SK-N-SH (cell line): ENCODE measurements around the gene AZIN2. TPM values are rescaled to one million over a fixed set of nuclear protein-coding genes. Genes with fewer than 3 reads are reported as not detected.

Experiments
- CTCF ChIA-PET: fragments of 300-600, 350-600 bp; formaldehyde crosslinking; extraction: SDS; loops from one replicate; lab custom pipeline; 2021; lab: Yijun Ruan, JAX
- POLR2A ChIA-PET: fragments of 350-600 bp; sonication (Branson Sonifier 250); formaldehyde crosslinking; extraction: SDS; loops from one replicate; lab custom pipeline; 2020; ENCODE audit warnings: antibody characterized with exemption, inconsistent platforms; lab: Yijun Ruan, JAX
- DNase-seq: peaks from one replicate; pipeline ENCODE4 v3.0.0; 2012
- H2AFZ ChIP-seq: fragments of 200-600 bp; sonication (generic); 2 replicates; pipeline ENCODE4 v1.8.1; 2016; ENCODE audit warnings: antibody characterized with exemption, mild to moderate bottlenecking, low read depth
- H3F3A ChIP-seq: fragments of 200-600 bp; sonication (generic); replicated peaks from 2 replicates; pipeline ENCODE3; 2016; ENCODE audit warnings: antibody characterized with exemption, mild to moderate bottlenecking; ENCODE audit not compliant: insufficient read depth
- H3K27ac ChIP-seq, 2 experiments: fragments of 200-500 bp in 1 of 2; fragments of 200-600 bp in 1 of 2; sonication (Bioruptor generic) in 1 of 2; sonication (generic), shearing (Covaris generic) in 1 of 2; 2 replicates each; pipeline versions ENCODE4 v1.5.1 to v1.6.1; 2014 to 2016; ENCODE audit warnings: low read depth in 2 of 2, inconsistent platforms in 1 of 2, low read length in 1 of 2, mild to moderate bottlenecking in 1 of 2, mixed read lengths in 1 of 2
- H3K27me3 ChIP-seq: fragments of 200-600 bp; sonication (generic), shearing (Covaris generic); 2 replicates; pipeline ENCODE4 v1.6.1; 2016; ENCODE audit warnings: mixed run types; ENCODE audit not compliant: insufficient read depth
- H3K36me3 ChIP-seq, 2 experiments: fragments of 200-500 bp in 1 of 2; fragments of 200-600 bp in 1 of 2; sonication (Bioruptor generic) in 1 of 2; sonication (generic) in 1 of 2; replicated peaks in 1 of 2; 2 replicates each; pipeline versions ENCODE3 to v1.5.1; 2014 to 2016; ENCODE audit warnings: low read length in 1 of 2, mild to moderate bottlenecking in 1 of 2; ENCODE audit not compliant: insufficient read depth in 2 of 2, control insufficient read depth in 1 of 2
- H3K4me1 ChIP-seq, 2 experiments: fragments of 200-500 bp in 1 of 2; fragments of 200-600 bp in 1 of 2; sonication (Bioruptor generic) in 1 of 2; sonication (generic), shearing (Covaris generic) in 1 of 2; 2 replicates each; pipeline versions ENCODE4 v1.5.1 to v1.6.1; 2014 to 2016; ENCODE audit warnings: low read depth in 1 of 2, low read length in 1 of 2, mixed run types in 1 of 2; ENCODE audit not compliant: insufficient read depth in 2 of 2, control insufficient read depth in 1 of 2
- H3K4me2 ChIP-seq: fragments of 200-600 bp; sonication (generic), shearing (Covaris generic); 2 replicates; pipeline ENCODE4 v1.6.1; 2017; ENCODE audit warnings: mixed run types
- H3K4me3 ChIP-seq, 2 experiments: fragments of 200-500 bp in 1 of 2; fragments of 200-600 bp in 1 of 2; sonication (Bioruptor generic) in 1 of 2; sonication (generic), shearing (Covaris generic) in 1 of 2; 2 replicates each; pipeline versions ENCODE4 v1.5.1 to v1.8.1; 2014 to 2016; ENCODE audit warnings: low read depth in 2 of 2, inconsistent platforms in 1 of 2, low read length in 1 of 2, mild to moderate bottlenecking in 1 of 2, mixed read lengths in 1 of 2, moderate library complexity in 1 of 2
- H3K79me2 ChIP-seq: fragments of 200-600 bp; sonication (generic); 2 replicates; pipeline ENCODE4 v1.8.1; 2017; ENCODE audit warnings: mild to moderate bottlenecking; ENCODE audit not compliant: insufficient read depth
- H3K9ac ChIP-seq: fragments of 200-600 bp; sonication (generic); 2 replicates; pipeline ENCODE4 v1.6.1; 2017; ENCODE audit warnings: mixed run types
- H3K9me2 ChIP-seq: fragments of 200-600 bp; sonication (generic); 2 replicates; pipeline ENCODE4 v1.6.1; 2017; ENCODE audit warnings: mixed run types
- H3K9me3 ChIP-seq: fragments of 200-600 bp; sonication (generic); 2 replicates; pipeline ENCODE4 v1.6.1; 2017; ENCODE audit warnings: mixed run types, mild to moderate bottlenecking, moderate library complexity
- H4K20me1 ChIP-seq: fragments of 200-600 bp; sonication (generic); 2 replicates; pipeline ENCODE4 v1.6.1; 2017; ENCODE audit warnings: mild to moderate bottlenecking, mixed run types; ENCODE audit not compliant: insufficient read depth
- CTCF ChIP-seq: fragments of 200-600 bp; sonication (generic); IDR thresholded peaks from 2 replicates; pipeline ENCODE4 v1.6.1; 2017; ENCODE audit warnings: antibody characterized with exemption, mild to moderate bottlenecking, moderate library complexity
- ELF1 ChIP-seq: IDR thresholded peaks from 2 replicates; pipeline ENCODE4 v1.4.0; 2012
- EP300 ChIP-seq, 2 experiments: IDR thresholded peaks; 2 replicates each; pipeline versions ENCODE4 v1.4.0 to v1.6.1; 2012; ENCODE audit warnings: borderline replicate concordance in 1 of 2, low read depth in 1 of 2, low read length in 1 of 2
- FOXJ3 ChIP-seq: sonication (generic); formaldehyde crosslinking; IDR thresholded peaks from 2 replicates; pipeline ENCODE4 v1.5.1; 2020; ENCODE audit warnings: mild to moderate bottlenecking, missing genetic modification reagents
- GABPA ChIP-seq: IDR thresholded peaks from 2 replicates; pipeline ENCODE4 v1.4.0; 2012; ENCODE audit warnings: low read depth, mild to moderate bottlenecking
- GATA2 ChIP-seq: sonication (generic); formaldehyde crosslinking; IDR thresholded peaks from 2 replicates; pipeline ENCODE4 v1.5.0; 2020; ENCODE audit warnings: mild to moderate bottlenecking, missing genetic modification reagents
- IRF3 ChIP-seq: fragments of 150-350 bp; IDR thresholded peaks from 2 replicates; pipeline ENCODE4 v1.6.1; 2016; ENCODE audit warnings: mild to moderate bottlenecking, low read depth, low read length
- MAX ChIP-seq: IDR thresholded peaks from 2 replicates; pipeline ENCODE4 v1.4.0; 2012; ENCODE audit warnings: low read depth
- MEF2A ChIP-seq: IDR thresholded peaks from 2 replicates; pipeline ENCODE4 v1.4.0; 2012; ENCODE audit warnings: low read depth, borderline replicate concordance
- NRF1 ChIP-seq: IDR thresholded peaks from 2 replicates; pipeline ENCODE4 v1.6.1; 2012; ENCODE audit warnings: low read depth, mild to moderate bottlenecking, low read length
- POLR2AphosphoS5 ChIP-seq: IDR thresholded peaks from 2 replicates; pipeline ENCODE4 v1.6.1; 2012; ENCODE audit warnings: low read depth, low read length
- RAD21 ChIP-seq: IDR thresholded peaks from 2 replicates; pipeline ENCODE4 v1.6.1; 2012; ENCODE audit warnings: mild to moderate bottlenecking, low read length
- RFX5 ChIP-seq: IDR thresholded peaks from 2 replicates; pipeline ENCODE4 v1.6.1; 2012; ENCODE audit warnings: mild to moderate bottlenecking, improper control_type of control experiment, low read length
- RXRA ChIP-seq: IDR thresholded peaks from 2 replicates; pipeline ENCODE4 v1.4.0; 2012; ENCODE audit warnings: low read depth, mild to moderate bottlenecking, borderline replicate concordance
- SIN3A ChIP-seq: IDR thresholded peaks from 2 replicates; pipeline ENCODE4 v1.6.1; 2012; ENCODE audit warnings: low read depth, mild to moderate bottlenecking, low read length, moderate library complexity, borderline replicate concordance
- TCF12 ChIP-seq: IDR thresholded peaks from 2 replicates; pipeline ENCODE4 v1.4.0; 2012
- TEAD4 ChIP-seq: IDR thresholded peaks from 2 replicates; pipeline ENCODE4 v1.4.0; 2012; ENCODE audit warnings: mild to moderate bottlenecking, borderline replicate concordance; ENCODE audit not compliant: insufficient read depth
- ZBTB33 ChIP-seq: IDR thresholded peaks from 2 replicates; pipeline ENCODE4 v1.4.0; 2012; ENCODE audit warnings: low read depth, borderline replicate concordance
- WGBS: methylation state at CpG from one replicate; pipeline ENCODE4 v1.1.6; 2017; ENCODE audit warnings: low lambda C conversion rate; 5-methylcytosine and 5-hydroxymethylcytosine counted together
- polyA plus RNA-seq, 3 experiments: library from polyadenylated mRNA; depleted of rRNA; stranded (reverse); fragments of >200 nt; gene quantifications; 2 replicates each; pipeline ENCODE4 v1.2.3, GENCODE V29; 2012

The AZIN2 gene
- polyA plus RNA-seq, 1 of the 3 experiments (the other 2 are of a cell fraction): 17.8 TPM

- TF ChIP-seq ZBTB33 (no peak), RXRA (no peak), IRF3 (no peak)
- TF ChIP-seq, all 33 proteins: peak for 0
Observed at GRCh38 chr1:33152685-33153432, 71.9 kb downstream of the AZIN2 start (continued).

GRCh38 chr1:33153650-33154049 is 72.7 kb downstream of the AZIN2 start:
- peaks cover 0 to 19% of the 10 kb centered on the region in 2 experiments; a peak in 1 of 4 replicates for H3K4me1 ChIP-seq
- peaks cover 4 to 10% of the 10 kb centered on the region in 2 experiments for H3K36me3 ChIP-seq
- no peaks in the 10 kb centered on the region for H3K9me3 ChIP-seq
- no peaks in the 10 kb centered on the region for H3K79me2 ChIP-seq
- no peak for TF ChIP-seq ELF1
- TF ChIP-seq RFX5: no peak
- no peak for TF ChIP-seq GATA2 (CRISPR knock-in tag)
- TF ChIP-seq MEF2A: no peak
- no peak for TF ChIP-seq POLR2AphosphoS5
- TF ChIP-seq, all 33 proteins: peak for 0
- Histone ChIP-seq H3K9ac (no peak overlapping the region), H3K27me3 (no peaks in the 10 kb centered on the region), H3K4me3 (no peak overlapping the region), H3K9me2 (no peaks in the 10 kb centered on the region), H2AFZ (no peak overlapping the region), H4K20me1 (no peaks in the 10 kb centered on the region), H3F3A (no peaks in the 10 kb centered on the region), H3K27ac (peak overlapping the region in 1 of 2 experiments; percentile 74; a peak in 2 of 4 replicates), H3K4me2 (no peak overlapping the region)
- 98% methylated on average over 2 of the region's 2 CpGs for WGBS
- POLR2A ChIA-PET: interaction anchor here (1.2 kb wide), 1 partner anchor 26 kb away, joined by 10 read pairs; no protein-coding TSS in a partner anchor
- CTCF ChIA-PET: interaction anchor here (0.7 kb wide), 1 partner anchor 14 kb away, joined by 3 read pairs; no protein-coding TSS in a partner anchor
- no peak for DNase-seq

- 86% methylated on average over 4 of the region's 4 CpGs for WGBS
- TF ChIP-seq ELF1: no peak
- TF ChIP-seq EP300 (IDR thresholded peaks at IDR 0.05; ENCODE audit: borderline replicate concordance in 1 of 2, low read depth in 1 of 2, low read length in 1 of 2): no peak
- no peak for TF ChIP-seq GATA2 (CRISPR knock-in tag)
- no peak for TF ChIP-seq RXRA
- no peak for TF ChIP-seq CTCF
- TF ChIP-seq TEAD4: no peak
- no peak for TF ChIP-seq GABPA
- TF ChIP-seq RAD21: no peak
- TF ChIP-seq SIN3A: no peak
- TF ChIP-seq MEF2A: no peak
- TF ChIP-seq MAX: no peak
- TF ChIP-seq TCF12: no peak
- no peak for TF ChIP-seq NRF1
- no peak for TF ChIP-seq FOXJ3 (CRISPR knock-in tag)
Observed at GRCh38 chr1:33155877-33156538, 75.1 kb downstream of the AZIN2 start.

More at GRCh38 chr1:33155877-33156538, 75.1 kb downstream of the AZIN2 start:
- CTCF ChIA-PET: no interaction called here
- H3K36me3 ChIP-seq: peaks cover 4 to 13% of the 10 kb centered on the region in 2 experiments
- POLR2A ChIA-PET: no interaction called here
- H3K27me3 ChIP-seq: no peaks in the 10 kb centered on the region
- no peaks in the 10 kb centered on the region for H3K9me2 ChIP-seq
- no peaks in the 10 kb centered on the region for H3F3A ChIP-seq
- no peak overlapping the region for H3K4me2 ChIP-seq
- H3K9ac ChIP-seq: no peak overlapping the region
- no peaks in the 10 kb centered on the region for H3K79me2 ChIP-seq
- H3K4me1 ChIP-seq: peaks cover 3 to 23% of the 10 kb centered on the region in 2 experiments; a peak in 3 of 4 replicates
- H3K27ac ChIP-seq: no peak overlapping the region
- no peak overlapping the region for H3K4me3 ChIP-seq
- no peak for DNase-seq
- no peaks in the 10 kb centered on the region for H3K9me3 ChIP-seq
- H4K20me1 ChIP-seq: no peaks in the 10 kb centered on the region
- no peak overlapping the region for H2AFZ ChIP-seq
